Activated T-cell treated with anti-CD3 and anti-CD28 coated beads for 24 hours (primary cell): ENCODE data around the gene ZSWIM2.
"Not testable (repeated sequence)": the region's sequence is repeated elsewhere in the genome, so short reads cannot be mapped to it uniquely, and the experiment has no call there.

Experiments
- DNase-seq: peaks from one replicate; pipeline ENCODE4 v3.0.0-alpha.2; 2020; ENCODE audit warnings: low read depth

ZSWIM2 gene, protein sequence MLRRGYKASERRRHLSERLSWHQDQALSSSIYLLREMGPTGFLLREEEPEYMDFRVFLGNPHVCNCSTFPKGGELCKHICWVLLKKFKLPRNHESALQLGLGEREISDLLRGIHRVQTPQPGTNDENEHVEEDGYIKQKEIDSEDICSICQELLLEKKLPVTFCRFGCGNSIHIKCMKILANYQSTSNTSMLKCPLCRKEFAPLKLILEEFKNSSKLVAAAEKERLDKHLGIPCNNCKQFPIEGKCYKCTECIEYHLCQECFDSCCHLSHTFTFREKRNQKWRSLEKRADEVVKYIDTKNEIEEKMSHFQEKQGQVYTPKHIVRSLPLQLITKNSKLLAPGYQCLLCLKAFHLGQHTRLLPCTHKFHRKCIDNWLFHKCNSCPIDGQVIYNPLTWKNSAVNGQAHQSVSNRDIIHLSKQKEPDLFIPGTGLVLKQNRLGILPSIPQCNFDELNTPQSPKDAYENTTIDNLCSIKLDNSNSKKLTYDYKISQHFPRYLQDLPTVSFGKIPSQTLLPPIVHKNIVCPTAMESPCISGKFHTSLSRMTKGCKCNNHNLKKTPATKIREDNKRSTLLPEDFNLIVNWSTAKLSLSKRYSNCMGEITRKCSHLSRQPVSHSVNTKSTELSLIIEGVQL

DNA sequence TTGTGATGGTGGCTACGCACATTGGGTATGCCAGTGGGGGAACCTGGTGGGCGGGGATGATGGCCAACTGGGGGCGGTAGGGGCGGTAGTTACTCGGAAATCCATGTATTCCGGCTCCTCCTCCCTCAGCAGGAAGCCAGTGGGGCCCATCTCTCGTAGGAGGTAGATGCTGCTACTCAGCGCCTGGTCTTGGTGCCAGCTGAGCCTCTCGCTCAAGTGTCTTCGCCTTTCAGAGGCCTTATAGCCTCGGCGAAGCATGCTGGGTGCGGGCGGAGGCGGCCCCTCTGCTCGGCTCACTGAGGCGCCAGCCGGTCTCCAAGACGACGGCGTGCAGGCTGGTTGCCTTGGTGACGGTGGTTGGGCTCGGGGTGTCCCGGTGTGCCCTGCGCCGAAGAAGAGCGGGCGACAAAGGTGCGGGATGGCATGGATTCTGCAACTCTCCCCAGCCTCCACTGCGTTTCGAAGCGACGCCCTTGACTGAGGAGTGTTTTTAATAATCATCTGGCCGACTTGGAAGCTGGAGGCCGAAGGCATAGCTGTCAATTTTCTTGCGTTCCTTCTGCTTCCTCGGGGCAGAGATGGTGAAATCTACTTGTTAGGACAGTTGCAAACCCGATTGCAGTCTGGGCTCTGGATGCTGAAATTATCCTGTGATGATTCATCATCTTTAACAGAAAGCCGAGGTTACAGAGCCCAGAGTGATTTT, at the start of gene ZSWIM2:
ZSWIM2 (minus strand) TSS at position 298 of the 706 bp plus-strand sequence; CDS start at position 258, 40 bp downstream.
- peak; percentile 1 for DNase-seq

DNA sequence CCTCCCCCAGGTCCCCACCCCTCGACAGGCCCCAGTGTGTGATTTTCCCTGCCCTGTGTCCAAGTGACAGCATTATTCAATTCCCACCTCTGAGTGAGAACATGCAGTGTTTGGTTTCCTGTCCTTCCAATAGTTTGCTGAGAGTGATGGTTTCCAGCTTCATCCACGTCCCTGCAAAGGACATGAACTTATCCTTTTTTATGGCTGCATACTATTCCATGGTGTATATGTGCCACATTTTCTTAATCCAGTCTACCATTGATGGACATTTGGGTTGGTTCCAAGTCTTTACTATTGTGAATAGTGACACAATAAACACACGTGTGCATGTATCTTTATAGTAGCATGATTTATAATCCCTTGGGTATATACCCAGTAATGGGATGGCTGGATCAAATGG, 47.2 kb upstream of the ZSWIM2 start:
- DNase-seq = not testable (repeated sequence)

DNA sequence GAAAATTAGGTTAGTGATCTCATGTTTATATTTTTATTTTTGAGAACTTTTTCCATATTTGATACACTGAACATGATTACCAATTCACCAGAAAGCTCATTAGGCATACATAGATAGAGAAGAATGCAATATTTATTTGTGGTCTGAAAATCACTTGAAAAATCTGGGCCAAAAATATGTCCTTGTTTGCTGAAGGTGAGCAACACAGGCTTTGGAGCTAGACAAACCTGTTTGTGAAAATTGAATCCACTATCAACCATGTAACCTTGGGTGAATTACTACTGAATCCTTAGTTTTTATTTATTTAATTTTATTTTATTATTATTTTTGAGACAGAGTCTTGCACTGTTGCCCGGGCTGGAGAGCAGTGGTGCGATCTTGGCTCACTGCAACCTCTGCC, 46.5 kb upstream of the ZSWIM2 start:
- DNase-seq = no peak

DNA sequence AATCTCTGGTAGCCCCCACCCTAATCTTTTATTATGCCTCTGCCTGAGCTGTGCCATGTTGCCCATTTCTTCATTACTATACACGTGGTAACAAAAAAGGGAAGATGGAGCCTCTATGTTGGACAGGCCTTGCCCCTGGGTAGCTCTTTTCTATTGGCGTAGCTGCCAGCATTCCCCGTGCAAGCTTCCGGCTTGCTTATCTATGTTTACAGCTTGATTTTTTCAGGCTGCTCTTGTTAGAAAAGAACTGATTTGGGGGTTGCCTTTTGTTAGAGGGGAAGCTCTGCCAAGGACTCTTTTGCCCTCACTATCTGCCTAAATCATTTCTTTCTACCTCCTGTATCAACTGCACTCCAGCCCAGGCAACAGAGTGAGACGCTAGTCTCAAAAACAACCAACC, 45.5 kb upstream of the ZSWIM2 start:
- DNase-seq = no peak

DNA sequence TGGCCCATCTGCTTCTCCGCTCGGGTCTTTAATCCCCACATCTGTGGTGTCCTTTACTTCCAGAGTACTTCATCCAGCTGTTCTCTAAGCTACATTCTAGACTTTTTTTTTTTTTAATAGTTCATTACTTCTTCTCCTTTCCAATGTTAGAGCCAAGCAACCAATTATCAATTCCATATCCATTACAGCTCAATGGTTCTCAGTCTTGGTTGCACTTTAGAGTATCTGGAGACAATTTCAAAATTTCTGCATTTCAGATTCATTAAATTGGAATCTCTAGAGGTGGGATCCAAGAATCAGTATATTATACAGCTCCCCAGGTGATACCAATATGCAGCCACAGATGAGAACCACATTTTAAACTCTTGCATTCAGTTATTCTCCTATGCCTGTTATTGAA, 43.9 kb upstream of the ZSWIM2 start:
- no peak for DNase-seq

DNA sequence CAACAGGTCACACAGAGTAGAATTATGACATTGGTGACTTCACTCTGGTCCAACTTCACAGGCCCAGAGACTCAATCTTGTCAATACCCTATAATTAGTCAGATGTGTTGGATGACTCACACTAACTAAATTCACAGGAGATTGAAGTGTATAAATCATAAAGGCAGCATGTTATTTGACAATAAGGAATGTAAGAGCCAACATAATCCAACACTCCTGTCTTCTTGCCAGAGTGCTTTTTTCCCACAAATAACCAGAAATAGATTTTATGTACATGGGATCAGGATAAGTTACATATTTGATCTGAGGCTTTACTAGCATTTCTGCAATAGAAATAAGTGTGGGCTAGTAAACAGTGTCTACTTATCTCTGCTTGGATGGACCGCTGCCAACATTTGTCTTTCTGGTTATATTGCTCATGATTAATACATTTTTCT, 42.2 kb upstream of the ZSWIM2 start:
- no peak for DNase-seq

DNA sequence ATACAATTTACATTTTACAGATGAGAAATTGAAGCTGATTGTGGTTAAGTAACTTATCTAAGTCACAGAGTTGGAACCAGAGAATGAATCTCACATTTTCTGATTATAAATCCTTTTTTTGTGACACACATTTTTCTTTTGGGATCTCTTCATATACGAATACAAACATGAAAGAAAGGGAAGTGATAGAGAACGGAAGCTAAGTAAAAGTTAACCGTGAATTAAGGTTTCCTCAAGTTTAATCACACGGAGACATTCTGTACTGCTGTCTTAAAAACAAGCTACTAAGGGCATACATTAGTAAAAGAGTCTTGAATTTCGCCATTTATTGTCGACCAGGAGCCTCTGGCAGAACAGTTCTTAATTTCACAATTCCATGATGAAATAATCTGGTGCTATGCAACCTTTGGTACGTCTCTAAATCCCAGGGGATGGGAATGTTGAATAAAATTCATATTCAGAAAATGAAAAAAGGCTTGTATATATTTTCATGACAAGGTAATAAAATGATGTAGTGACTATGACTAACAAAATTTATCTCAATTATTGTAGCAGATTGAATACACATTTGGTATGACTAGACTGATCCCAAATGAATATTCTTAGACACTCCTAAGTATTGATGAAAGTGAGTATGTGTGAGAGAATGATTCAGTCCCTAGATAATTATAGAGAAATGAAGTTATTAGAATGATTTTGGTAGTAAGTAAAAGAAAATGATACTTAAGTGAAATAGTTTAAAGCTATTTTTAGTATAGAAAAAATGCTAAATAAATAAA, 40.3 kb upstream of the ZSWIM2 start:
- no peak for DNase-seq

DNA sequence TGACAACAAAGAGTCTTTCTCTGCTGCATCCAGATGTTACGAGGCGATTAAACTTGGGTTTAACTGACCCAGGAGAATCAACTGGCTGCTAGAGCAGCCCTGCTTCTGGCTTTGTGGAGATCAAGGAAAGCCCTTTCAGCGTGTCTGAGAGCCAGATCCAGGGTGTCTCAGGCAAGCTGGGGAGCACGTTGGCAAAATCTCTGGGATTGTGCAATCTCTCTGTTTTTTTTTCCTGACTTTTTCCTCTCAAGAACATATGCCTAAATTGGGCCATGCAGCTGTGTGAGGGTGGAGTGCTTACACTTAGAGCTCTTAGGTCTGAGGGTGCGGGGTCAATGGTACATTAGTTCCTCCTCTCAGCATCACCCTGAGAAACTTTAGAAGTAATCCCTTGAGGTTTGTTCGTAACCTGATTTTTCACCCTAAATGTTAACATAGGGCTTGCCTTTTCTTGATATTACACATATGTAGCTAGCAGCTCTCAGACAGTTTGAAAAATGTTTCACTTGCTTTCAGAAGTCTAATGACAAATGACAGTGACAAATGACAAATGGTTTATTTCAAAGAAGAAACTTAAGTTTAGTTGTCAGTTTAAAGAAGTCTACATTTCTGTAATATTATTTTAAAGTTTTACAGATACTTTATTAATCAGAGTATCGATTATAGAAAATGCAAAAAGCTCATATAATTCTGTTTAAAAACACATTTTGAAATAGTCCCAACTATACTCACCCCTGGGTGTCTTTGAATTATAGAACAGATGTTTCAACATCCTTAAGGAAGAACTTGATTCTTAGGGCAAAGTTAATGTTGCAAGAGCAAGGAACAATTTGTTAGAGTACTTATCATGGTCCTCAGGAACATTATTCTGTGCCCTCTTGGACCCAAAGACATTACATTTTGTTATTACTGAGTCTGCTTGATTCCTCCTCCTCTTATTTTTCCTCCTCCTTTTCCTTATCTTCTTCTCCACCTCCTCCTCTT, 38.4 kb upstream of the ZSWIM2 start:
- DNase-seq = no peak

DNA sequence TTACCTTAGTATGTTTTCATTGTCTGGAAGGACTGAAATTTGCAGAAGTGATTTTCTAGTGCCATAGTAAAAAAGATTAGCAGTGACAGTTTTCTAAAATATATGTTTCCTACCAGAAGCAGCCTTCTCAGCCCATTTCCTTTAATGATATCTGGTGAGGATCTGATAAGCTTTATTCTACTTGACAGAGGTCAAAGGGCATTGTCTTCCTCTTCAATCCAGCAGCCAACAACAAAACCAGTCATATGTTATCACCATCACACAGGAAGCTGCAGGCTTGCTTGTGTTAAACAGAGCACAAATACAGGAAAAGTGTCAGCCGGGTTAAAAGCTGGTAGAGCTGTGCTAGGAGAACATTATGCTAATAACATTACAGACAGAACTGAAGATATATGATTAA, 35.6 kb upstream of the ZSWIM2 start:
- no peak for DNase-seq

DNA sequence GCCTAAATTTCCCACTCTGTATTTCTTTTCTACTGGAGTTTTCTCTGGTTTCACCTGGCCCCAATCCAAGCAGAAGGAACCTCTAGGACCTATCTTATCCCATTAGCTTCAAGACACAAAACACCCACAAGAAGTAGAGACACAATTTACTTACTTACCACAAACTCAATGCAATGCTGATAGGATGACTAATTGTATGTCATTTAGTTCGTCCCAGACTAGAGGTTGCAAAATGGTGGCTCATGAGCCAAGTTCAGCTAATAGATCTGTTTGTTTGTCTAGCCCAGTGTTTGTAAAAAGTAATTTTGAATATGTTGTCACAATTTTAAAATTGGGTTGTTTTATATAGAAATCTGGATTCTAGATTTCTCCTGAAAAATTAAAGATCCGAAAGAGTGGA, 34.7 kb upstream of the ZSWIM2 start:
- no peak for DNase-seq

DNA sequence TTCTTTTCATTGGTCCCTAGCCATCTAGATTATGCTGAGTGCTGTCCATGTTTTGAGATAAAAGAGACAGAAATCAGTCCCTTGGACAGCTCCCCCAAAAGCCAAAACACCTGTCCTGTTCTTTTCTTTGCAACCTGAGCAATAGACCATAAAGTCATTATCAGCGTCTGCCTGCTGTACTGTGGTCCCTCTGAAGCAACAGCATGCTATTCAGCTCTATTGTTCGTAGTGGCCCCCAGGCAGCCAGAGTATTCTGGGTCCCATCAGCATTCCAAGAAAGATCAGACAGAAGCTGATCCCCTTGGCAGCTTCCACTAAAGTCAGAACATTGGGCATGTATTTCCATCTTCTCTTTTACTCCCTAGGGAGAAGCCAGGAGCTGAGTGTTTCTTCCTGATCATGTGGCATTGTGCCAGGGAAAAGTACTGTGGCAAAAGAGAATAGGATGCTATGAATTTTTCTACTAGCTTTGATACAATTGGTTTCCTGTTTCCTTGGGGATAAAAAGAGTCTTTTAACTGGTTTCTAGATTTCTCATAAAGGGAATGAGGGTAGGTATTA, 33.6 kb upstream of the ZSWIM2 start:
- DNase-seq = no peak

DNA sequence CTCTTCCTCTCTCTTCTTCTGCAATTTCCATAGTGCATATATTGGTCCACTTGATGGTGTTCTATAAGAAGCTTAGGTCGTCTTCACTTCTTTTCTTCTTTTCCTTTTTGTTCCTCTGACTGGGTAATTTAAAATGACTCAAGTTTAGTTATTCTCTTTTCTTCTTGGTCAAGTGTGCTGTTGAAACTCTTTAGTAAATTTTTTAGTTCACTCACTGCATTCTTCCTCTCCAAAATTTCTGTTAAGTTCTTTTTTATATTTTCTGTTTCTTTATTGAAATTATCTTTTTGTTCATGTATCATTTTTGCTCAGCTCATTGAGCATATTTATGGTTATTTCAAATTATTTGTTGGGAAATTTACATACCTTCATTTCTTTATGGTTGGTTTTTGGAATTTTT, 32.7 kb upstream of the ZSWIM2 start:
- no peak for DNase-seq

DNA sequence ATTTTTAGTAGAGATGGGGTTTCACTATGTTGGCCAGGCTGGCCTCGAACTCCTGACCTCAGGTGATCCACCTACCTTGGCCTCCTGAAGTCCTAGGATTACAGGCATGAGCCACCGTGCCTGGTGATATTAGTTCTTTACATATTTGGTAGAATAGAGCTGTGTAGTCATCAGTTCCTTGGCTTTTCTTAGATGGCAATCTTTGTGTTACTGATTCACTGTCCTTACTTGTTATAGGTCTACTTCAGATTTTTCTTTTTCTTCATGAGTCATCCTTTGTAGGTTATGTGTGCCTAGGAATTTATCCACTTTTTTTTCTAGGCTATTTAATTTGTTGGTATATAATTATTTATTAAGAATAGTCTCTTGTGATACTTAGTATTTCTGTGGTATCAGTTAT, 30.3 kb upstream of the ZSWIM2 start:
- DNase-seq = no peak

DNA sequence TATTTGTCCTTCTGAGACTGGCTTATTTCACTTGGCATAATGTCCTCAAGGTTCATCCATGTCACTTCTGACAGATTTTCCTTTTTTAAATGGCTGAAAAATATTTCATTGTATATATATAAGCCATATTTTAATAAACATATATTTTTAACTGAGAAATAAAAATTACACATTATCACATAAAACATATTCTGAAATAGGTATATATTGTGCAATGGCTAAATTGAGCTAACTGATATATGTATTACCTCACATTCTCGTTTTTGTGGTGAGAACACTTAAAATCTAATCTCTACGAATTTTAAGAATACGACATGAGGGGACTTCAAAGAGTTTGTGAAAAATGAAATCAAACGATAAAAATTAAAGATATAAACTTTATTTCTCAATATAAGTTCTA, 25.7 kb upstream of the ZSWIM2 start:
- DNase-seq = no peak

DNA sequence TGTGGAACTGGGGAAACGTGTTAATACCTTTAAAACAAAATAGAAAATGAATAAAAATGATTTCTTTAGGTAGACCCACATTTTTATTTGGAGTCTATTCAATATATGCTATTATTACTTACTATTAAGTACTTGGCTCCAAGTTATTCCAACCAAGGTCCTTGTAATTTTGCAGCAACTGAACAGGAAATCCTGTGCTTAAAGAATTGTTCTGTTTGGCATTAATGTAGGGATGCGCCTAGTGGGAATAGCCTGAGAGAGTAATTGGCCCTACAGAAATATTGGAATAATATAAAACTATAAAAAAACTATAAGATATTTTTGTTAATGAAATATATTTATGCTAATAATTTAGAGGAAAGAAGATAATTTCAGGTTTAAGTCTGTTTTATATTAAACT, 22.9 kb upstream of the ZSWIM2 start:
- no peak for DNase-seq

DNA sequence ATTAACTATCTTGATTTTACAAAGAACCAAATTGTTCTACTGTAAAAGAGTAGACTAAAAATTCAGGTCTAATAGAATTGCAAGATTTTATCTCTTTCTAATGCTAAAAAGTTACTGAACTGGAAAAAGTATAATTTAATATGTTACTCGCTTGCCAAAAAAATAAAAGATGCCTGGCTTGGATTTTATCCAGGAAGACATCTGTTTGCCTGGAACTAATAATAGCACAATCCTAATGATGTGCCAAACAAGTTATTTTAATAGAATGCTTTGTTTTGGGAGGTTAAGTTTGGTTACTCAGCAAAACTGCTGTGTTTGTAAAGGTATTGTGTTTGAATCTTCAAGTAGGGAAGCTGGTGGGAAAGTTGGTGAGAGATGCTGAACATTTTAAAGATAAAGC, 19.4 kb upstream of the ZSWIM2 start:
- DNase-seq = no peak

DNA sequence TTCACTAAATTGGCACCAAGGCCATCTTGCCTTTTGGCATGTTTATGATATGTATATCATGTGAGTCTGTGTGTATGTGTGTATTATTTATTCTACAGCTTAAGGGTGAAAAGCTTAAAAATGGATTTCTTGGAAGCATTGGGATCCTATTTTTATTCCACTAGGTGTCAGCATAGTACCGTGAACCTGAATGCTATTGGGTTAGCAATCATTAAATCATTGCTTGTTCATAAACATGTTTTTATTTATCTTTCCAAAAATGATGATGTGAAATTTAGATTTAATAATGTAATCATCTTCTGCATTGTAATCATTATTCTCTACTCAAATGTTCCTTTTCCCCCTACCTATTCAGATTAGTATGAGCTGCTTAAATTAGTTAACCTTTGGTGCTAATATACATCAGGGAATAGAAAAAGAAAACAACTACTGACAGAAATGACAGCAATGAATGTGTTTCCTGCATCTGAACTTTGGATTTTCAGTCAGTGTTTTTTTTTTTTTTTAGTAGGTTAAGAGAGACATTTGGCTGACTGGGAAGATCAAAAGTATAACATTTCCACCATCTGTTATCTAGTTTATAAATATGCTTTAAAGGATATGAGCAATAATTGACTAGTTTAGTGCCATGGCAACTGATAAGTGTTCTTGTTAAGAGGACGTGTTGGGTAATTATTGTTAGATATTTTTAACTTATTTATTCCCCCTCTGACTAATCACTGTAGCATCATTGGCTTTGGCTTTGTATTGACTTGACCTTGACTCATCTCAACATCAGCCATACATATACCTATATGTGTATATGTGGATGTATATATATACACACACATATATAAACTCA, 14.1 kb upstream of the ZSWIM2 start:
- no peak for DNase-seq

DNA sequence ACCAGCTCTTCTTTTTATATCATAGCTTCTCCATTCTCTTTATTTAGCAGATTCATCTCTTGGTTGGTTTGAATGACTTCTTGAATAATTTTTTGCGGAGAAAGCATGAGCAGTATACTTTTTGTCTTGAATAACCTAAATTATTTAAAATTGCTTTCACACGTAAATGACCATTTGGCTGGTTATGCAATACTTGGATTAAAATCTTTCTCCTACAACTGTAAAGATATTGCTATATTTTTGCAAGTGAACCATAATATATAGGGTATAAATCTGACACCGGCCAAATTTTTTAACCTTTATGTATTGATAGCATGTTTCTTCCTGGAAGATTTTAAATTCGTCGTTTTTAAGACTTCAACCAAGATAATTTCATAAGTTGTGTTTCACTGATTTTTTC, 6.2 kb upstream of the ZSWIM2 start:
- no peak for DNase-seq

DNA sequence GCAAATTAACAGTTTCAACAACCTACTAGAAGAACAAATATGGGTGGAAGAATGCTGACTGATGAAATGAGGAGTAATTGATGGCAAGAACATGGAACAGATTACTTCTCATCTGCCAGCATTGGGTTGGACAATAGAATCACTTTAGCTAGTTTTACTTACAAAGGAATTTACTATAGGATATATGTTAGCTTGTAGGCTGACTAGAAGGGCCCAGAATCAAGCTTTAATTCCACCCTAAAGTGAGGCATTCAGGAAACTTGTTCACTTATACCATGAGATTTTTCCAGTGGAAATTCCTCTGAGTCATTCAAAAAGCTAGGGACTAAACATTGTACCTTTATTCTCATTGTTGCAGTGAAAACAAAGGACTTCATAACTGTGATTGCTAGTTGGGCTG, 5.0 kb upstream of the ZSWIM2 start:
- no peak for DNase-seq

DNA sequence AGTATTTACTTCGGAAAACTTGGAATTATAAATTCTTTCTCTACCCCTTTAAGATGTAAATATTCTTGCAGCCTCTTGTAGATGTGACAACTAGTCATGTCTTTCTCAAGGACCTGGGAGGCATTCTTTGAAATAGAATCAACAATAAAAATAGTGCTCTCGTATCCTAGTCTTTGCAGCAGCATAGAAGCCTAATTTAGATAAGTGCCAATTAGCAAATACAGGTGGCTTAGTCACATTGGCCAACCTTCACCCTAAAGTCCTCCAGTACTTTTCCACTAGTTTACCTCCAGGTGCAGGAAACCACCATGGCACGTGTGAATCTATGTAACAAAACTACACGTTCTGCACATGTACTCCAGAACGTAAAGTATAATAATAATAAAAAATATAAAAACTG, 3.5 kb upstream of the ZSWIM2 start:
- no peak for DNase-seq
